Thyroid gland (tissue), 4 donors: ENCODE results near the gene ADAMTS9. TPM values are rescaled to one million over a fixed set of nuclear protein-coding genes. Genes with fewer than 3 reads are reported as not detected.

Experiments used
- DNase-seq, 2 donors: peaks; one replicate each; pipeline ENCODE4 v3.0.0-alpha.2; 2019
- H3K27ac ChIP-seq, 3 donors: fragments of 200-600 bp; sonication (generic); 1 replicate in 2 of 3; 2 replicates in 1 of 3; pipeline ENCODE4 v1.5.1; 2016 to 2019; ENCODE audit warnings: mild to moderate bottlenecking in 1 of 3, moderate library complexity in 1 of 3
- H3K27me3 ChIP-seq: fragments of 200-600 bp; sonication (generic); one replicate; pipeline ENCODE4 v1.5.1; 2019
- H3K36me3 ChIP-seq, 2 donors: fragments of 200-600 bp; sonication (generic); one replicate each; pipeline ENCODE4 v1.5.1; 2016 to 2019
- H3K4me1 ChIP-seq, 2 donors: fragments of 200-600 bp; sonication (generic); one replicate each; pipeline ENCODE4 v1.5.1; 2017 to 2019
- H3K4me3 ChIP-seq, 3 donors: fragments of 200-600 bp; sonication (generic); replicated peaks in 1 of 3; 1 replicate in 2 of 3; 2 replicates in 1 of 3; pipeline ENCODE4 v1.5.1; 2016; ENCODE audit warnings: mild to moderate bottlenecking in 1 of 3
- H3K9me3 ChIP-seq: fragments of 200-600 bp; sonication (generic); one replicate; pipeline ENCODE4 v1.5.1; 2017
- POLR2A ChIP-seq, 2 donors: fragments of 450-650 bp; IDR thresholded peaks; one replicate each; pipeline ENCODE4 v1.6.1; 2017; ENCODE audit warnings: antibody characterized with exemption in 2 of 2, mild to moderate bottlenecking in 2 of 2, moderate library complexity in 1 of 2
- WGBS, 2 donors: methylation state at CpG; one replicate each; pipeline ENCODE4 v1.1.5; 2017; 5-methylcytosine and 5-hydroxymethylcytosine counted together
- intact Hi-C: fragments of 100-400 bp; cut with DNase I; formaldehyde crosslinking; loops from one replicate; pipeline ENCODE4 v1.15.1; 2023
- total RNA-seq, 4 donors: library from RNA; depleted of rRNA; stranded (reverse); fragments of >200 nt; gene quantifications; one replicate each; pipeline ENCODE4 v1.2.3, GENCODE V29; 2016
- TF ChIP-seq, protein P1 (sequence below), 6 experiments: fragments of 200-600 bp in 3 of 6; fragments of 450-650 bp in 3 of 6; sonication (generic) in 3 of 6; IDR thresholded peaks; one replicate each; pipeline ENCODE4 v1.5.1; 2016 to 2019; ENCODE audit warnings: antibody characterized with exemption in 6 of 6, mild to moderate bottlenecking in 2 of 6, inconsistent platforms in 1 of 6, moderate library complexity in 1 of 6

The ADAMTS9 gene
- total RNA-seq, 4 donors from 2014 or later: 20.2 to 142 (median 74.9) TPM

DNA sequence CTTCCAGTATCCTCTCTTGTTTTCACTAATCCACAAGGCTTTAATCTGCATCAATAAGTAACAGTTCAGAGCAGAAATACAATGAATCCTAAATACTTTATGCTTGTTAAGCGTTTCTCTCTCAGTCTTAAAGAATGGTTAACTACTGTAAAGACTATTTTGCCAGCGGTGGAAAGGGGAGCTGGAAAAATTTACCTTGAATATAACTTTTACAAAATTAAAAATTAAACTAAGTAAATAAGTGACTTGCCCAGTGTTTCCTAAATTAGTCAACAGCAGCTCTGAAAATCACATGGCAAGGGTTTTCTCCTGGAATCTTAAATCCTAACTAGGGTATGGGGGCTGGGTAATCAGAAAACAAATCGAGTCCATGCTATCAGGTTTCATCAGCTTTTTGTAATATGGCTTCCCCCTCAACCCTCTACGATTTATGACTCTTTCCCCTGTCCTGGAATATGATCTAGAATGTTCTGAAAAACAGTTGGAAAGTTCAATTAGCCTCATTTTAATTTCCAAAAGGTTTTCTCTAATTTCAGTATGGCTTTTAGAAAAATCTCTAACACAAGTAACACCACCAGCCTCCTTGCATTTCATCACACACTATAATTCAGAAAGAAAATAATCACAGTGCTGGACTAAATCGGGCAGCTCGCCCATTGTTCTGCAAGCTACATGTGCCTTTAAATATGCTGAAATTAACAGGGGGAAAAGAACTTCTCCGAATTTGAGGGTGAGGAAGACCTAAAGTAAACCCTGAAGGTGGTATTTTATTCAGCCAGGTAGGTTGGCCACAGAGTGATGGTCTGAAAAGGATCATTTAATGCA is 133.5 kb downstream of the ADAMTS9 start:
- intact Hi-C loops: no loop called here
- Histone ChIP-seq H3K4me1 (no peaks in the 10 kb centered on the region), H3K36me3 (peaks cover 0 to 3% of the 10 kb centered on the region in 2 donors), H3K27ac (no peak overlapping the region), H3K4me3 (no peak overlapping the region), H3K9me3 (no peaks in the 10 kb centered on the region), H3K27me3 (no peaks in the 10 kb centered on the region)
- 76 to 77% methylated on average over 7 of the region's 7 CpGs for WGBS, 2 donors
- TF ChIP-seq, protein P1, sequence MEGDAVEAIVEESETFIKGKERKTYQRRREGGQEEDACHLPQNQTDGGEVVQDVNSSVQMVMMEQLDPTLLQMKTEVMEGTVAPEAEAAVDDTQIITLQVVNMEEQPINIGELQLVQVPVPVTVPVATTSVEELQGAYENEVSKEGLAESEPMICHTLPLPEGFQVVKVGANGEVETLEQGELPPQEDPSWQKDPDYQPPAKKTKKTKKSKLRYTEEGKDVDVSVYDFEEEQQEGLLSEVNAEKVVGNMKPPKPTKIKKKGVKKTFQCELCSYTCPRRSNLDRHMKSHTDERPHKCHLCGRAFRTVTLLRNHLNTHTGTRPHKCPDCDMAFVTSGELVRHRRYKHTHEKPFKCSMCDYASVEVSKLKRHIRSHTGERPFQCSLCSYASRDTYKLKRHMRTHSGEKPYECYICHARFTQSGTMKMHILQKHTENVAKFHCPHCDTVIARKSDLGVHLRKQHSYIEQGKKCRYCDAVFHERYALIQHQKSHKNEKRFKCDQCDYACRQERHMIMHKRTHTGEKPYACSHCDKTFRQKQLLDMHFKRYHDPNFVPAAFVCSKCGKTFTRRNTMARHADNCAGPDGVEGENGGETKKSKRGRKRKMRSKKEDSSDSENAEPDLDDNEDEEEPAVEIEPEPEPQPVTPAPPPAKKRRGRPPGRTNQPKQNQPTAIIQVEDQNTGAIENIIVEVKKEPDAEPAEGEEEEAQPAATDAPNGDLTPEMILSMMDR (IDR thresholded peaks at IDR 0.05): no peak
- TF ChIP-seq POLR2A (IDR thresholded peaks at IDR 0.05): no peak
- DNase-seq: no peak

DNA sequence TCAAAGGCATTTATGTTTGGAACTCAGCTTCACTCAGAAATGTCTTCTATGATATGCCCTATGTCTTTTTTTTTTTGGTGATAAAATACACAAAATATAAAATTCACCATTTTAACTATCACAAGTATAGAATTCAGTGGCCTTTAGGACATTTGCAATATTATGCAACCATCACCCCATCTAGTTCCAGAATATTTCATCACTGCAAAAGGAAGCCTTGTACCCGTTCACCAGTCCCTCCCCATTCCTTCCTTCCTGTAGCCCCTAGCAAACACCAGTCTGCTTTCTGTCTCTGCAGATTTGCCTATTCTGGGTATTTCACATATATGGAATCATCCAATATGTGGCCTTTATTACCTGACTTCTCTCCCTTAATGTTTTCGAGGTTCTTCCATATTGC is 134.8 kb downstream of the ADAMTS9 start:
- Histone ChIP-seq H3K27me3 (no peaks in the 10 kb centered on the region), H3K4me3 (no peak overlapping the region), H3K36me3 (no peaks in the 10 kb centered on the region), H3K4me1 (no peaks in the 10 kb centered on the region), H3K27ac (no peak overlapping the region), H3K9me3 (no peaks in the 10 kb centered on the region)
- TF ChIP-seq, protein P1 (IDR thresholded peaks at IDR 0.05): no peak
- TF ChIP-seq POLR2A (IDR thresholded peaks at IDR 0.05): no peak
- intact Hi-C loops: no loop called here
- 88 to 97% methylated on average over 2 of the region's 2 CpGs for WGBS, 2 donors
- DNase-seq: no peak

GRCh38 chr3:64552160-64552559 is 135.6 kb downstream of the ADAMTS9 start:
- intact Hi-C loops: no loop called here
- 71 to 80% methylated on average over 2 of the region's 2 CpGs for WGBS, 2 donors
- Histone ChIP-seq H3K4me1 (no peaks in the 10 kb centered on the region), H3K27ac (no peak overlapping the region), H3K9me3 (no peaks in the 10 kb centered on the region), H3K4me3 (no peak overlapping the region), H3K27me3 (no peaks in the 10 kb centered on the region), H3K36me3 (no peaks in the 10 kb centered on the region)
- DNase-seq: no peak
- TF ChIP-seq, protein P1 (IDR thresholded peaks at IDR 0.05): no peak
- TF ChIP-seq POLR2A (IDR thresholded peaks at IDR 0.05): no peak

- Histone ChIP-seq H3K9me3 (no peaks in the 10 kb centered on the region), H3K36me3 (peaks cover 0 to 1% of the 10 kb centered on the region in 2 donors), H3K27me3 (no peaks in the 10 kb centered on the region), H3K27ac (no peak overlapping the region), H3K4me1 (no peaks in the 10 kb centered on the region), H3K4me3 (no peak overlapping the region)
- WGBS, 2 donors: 92 to 96% methylated on average over 1 of the region's 1 CpG
- TF ChIP-seq, protein P1 (IDR thresholded peaks at IDR 0.05): no peak
- no peak for TF ChIP-seq POLR2A (IDR thresholded peaks at IDR 0.05)
- intact Hi-C loops: no loop called here
- no peak for DNase-seq
Observed at GRCh38 chr3:64551697-64552096, 136.1 kb downstream of the ADAMTS9 start.

- no peaks in the 10 kb centered on the region for H3K27me3 ChIP-seq
- no peak for DNase-seq
- no peak overlapping the region for H3K4me3 ChIP-seq
- no peaks in the 10 kb centered on the region for H3K9me3 ChIP-seq
- H3K27ac ChIP-seq: no peak overlapping the region
- TF ChIP-seq, protein P1 (IDR thresholded peaks at IDR 0.05): no peak
- no peak for TF ChIP-seq POLR2A (IDR thresholded peaks at IDR 0.05)
- intact Hi-C loops: no loop called here
- WGBS, 2 donors: 93 to 94% methylated on average over 15 of the region's 15 CpGs
- no peaks in the 10 kb centered on the region for H3K4me1 ChIP-seq
- peaks cover 0 to 5% of the 10 kb centered on the region in 2 donors for H3K36me3 ChIP-seq
Observed at GRCh38 chr3:64550745-64551144, 137.1 kb downstream of the ADAMTS9 start.
